Effector memory CD8-positive, alpha-beta T cell (primary cell): ENCODE results near the gene WDR3.

Experiments used
- ATAC-seq: fragments of 150-1000 bp; cut with Tn5 transposase; replicated peaks from 2 replicates; pipeline ENCODE4 v1.10.0; 2021; ENCODE audit warnings: mild to moderate bottlenecking, moderate library complexity
- DNase-seq, 3 experiments: peaks; one replicate each; pipeline ENCODE4 v3.0.0; 2021
- H3K27ac Mint-ChIP-seq, 2 donors: one replicate each; pipeline ENCODE4 v1.8.0; 2022; ENCODE audit warnings: mild to moderate bottlenecking in 2 of 2, mixed read lengths in 2 of 2, moderate library complexity in 2 of 2
- H3K27me3 Mint-ChIP-seq, 2 donors: one replicate each; pipeline ENCODE4 v1.8.0; 2022; ENCODE audit warnings: mixed read lengths in 2 of 2
- H3K36me3 Mint-ChIP-seq: one replicate; pipeline ENCODE4 v1.8.0; 2022; ENCODE audit warnings: mild to moderate bottlenecking, moderate library complexity, mixed read lengths; ENCODE audit not compliant: insufficient read depth
- H3K4me1 Mint-ChIP-seq, 2 donors: one replicate each; pipeline ENCODE4 v1.8.0; 2022; ENCODE audit warnings: low read depth in 2 of 2, mixed read lengths in 2 of 2
- H3K4me3 Mint-ChIP-seq, 2 donors: one replicate each; pipeline ENCODE4 v1.8.0; 2022; ENCODE audit warnings: mild to moderate bottlenecking in 2 of 2, mixed read lengths in 2 of 2, moderate library complexity in 2 of 2
- H3K9me3 Mint-ChIP-seq, 2 donors: one replicate each; pipeline ENCODE4 v1.8.0; 2022; ENCODE audit warnings: mixed read lengths in 2 of 2
- total RNA-seq, 9 experiments: gene quantifications; one replicate each; lab custom pipeline; 2026; lab: John Stamatoyannopoulos, UW

Gene WDR3
- total RNA-seq: 24.9 to 225 (median 69.6) reads per million in 9 experiments

- peak within 1 kb of the TSS; percentile 95 to 98 for H3K27ac Mint-ChIP-seq
Observed at GRCh38 chr1:117929343-117930172, at the start of gene WDR3, which contains the start of gene GDAP2. Gene WDR3 (plus strand): TSS chr1:117929739. CDS start chr1:117933320, 3,581 bp downstream. Gene GDAP2 (minus strand): TSS chr1:117929621. CDS start chr1:117920357, 9,264 bp downstream.

GRCh38 chr1:117883616-117884015 is 45.9 kb upstream of the WDR3 start:
- H3K4me3 Mint-ChIP-seq: no peak overlapping the region
- ATAC-seq (no peak), DNase-seq (no peak)
- no peaks in the 10 kb centered on the region for H3K27me3 Mint-ChIP-seq
- H3K4me1 Mint-ChIP-seq: no peaks in the 10 kb centered on the region
- H3K9me3 Mint-ChIP-seq: no peaks in the 10 kb centered on the region
- peaks cover 11% of the 10 kb centered on the region for H3K36me3 Mint-ChIP-seq
- no peak overlapping the region for H3K27ac Mint-ChIP-seq

More at GRCh38 chr1:117929343-117930172, at the start of gene WDR3, which contains the start of gene GDAP2:
- Mint-ChIP-seq H3K27me3 (no peaks in the 10 kb centered on the region), H3K4me3 (peak within 1 kb of the TSS; percentile 91), H3K36me3 (peaks cover 29% of the 10 kb centered on the region), H3K4me1 (peaks cover 29 to 55% of the 10 kb centered on the region in 2 donors), H3K9me3 (no peaks in the 10 kb centered on the region)
- DNase-seq (peak; percentile 94 to 97 (median 95)), ATAC-seq (peak; percentile 88)

- Mint-ChIP-seq H3K4me1 (no peaks in the 10 kb centered on the region), H3K4me3 (no peak overlapping the region), H3K27me3 (no peaks in the 10 kb centered on the region), H3K27ac (no peak overlapping the region), H3K9me3 (no peaks in the 10 kb centered on the region), H3K36me3 (peaks cover 3% of the 10 kb centered on the region)
- DNase-seq: no peak
- ATAC-seq: no peak
Observed at GRCh38 chr1:117886101-117886795, 43.3 kb upstream of the WDR3 start.

GRCh38 chr1:117890452-117890851 is 39.1 kb upstream of the WDR3 start:
- DNase-seq: no peak
- Mint-ChIP-seq H3K27me3 (no peaks in the 10 kb centered on the region), H3K36me3 (peaks cover 4% of the 10 kb centered on the region), H3K27ac (no peak overlapping the region), H3K4me1 (peaks cover 0 to under 1% of the 10 kb centered on the region in 2 donors), H3K9me3 (no peaks in the 10 kb centered on the region), H3K4me3 (no peak overlapping the region)
- no peak for ATAC-seq

- no peak for DNase-seq
- Mint-ChIP-seq H3K9me3 (no peaks in the 10 kb centered on the region), H3K27me3 (no peaks in the 10 kb centered on the region), H3K4me1 (peaks cover 0 to 4% of the 10 kb centered on the region in 2 donors), H3K36me3 (peaks cover 15% of the 10 kb centered on the region), H3K27ac (no peak overlapping the region), H3K4me3 (no peak overlapping the region)
- no peak for ATAC-seq
Observed at GRCh38 chr1:117892512-117892911, 37.0 kb upstream of the WDR3 start.

GRCh38 chr1:117894078-117894477 is 35.5 kb upstream of the WDR3 start:
- DNase-seq (no peak), ATAC-seq (no peak)
- Mint-ChIP-seq H3K27me3 (no peaks in the 10 kb centered on the region), H3K27ac (no peak overlapping the region), H3K4me3 (no peak overlapping the region), H3K9me3 (no peaks in the 10 kb centered on the region), H3K36me3 (peaks cover 28% of the 10 kb centered on the region), H3K4me1 (peaks cover 0 to 4% of the 10 kb centered on the region in 2 donors)

- peak; percentile 47 to 61 (median 56) for DNase-seq
- H3K27ac Mint-ChIP-seq: peak overlapping the region in 1 of 2 donors; percentile 22
- H3K4me1 Mint-ChIP-seq: peaks cover 0 to 4% of the 10 kb centered on the region in 2 donors
- no peak overlapping the region for H3K4me3 Mint-ChIP-seq
- peaks cover 40% of the 10 kb centered on the region for H3K36me3 Mint-ChIP-seq
- peak; percentile 53 for ATAC-seq
- H3K9me3 Mint-ChIP-seq: no peaks in the 10 kb centered on the region
- no peaks in the 10 kb centered on the region for H3K27me3 Mint-ChIP-seq
Observed at GRCh38 chr1:117895482-117896114, 33.9 kb upstream of the WDR3 start.

- H3K27ac Mint-ChIP-seq: no peak overlapping the region
- DNase-seq (no peak), ATAC-seq (no peak)
- no peak overlapping the region for H3K4me3 Mint-ChIP-seq
- H3K36me3 Mint-ChIP-seq: peaks cover 38% of the 10 kb centered on the region
- H3K9me3 Mint-ChIP-seq: no peaks in the 10 kb centered on the region
- no peaks in the 10 kb centered on the region for H3K27me3 Mint-ChIP-seq
- H3K4me1 Mint-ChIP-seq: peaks cover 0 to 4% of the 10 kb centered on the region in 2 donors
Observed at GRCh38 chr1:117897551-117897950, 32.0 kb upstream of the WDR3 start.

GRCh38 chr1:117899801-117900200 is 29.7 kb upstream of the WDR3 start:
- peaks cover 59% of the 10 kb centered on the region for H3K36me3 Mint-ChIP-seq
- no peaks in the 10 kb centered on the region for H3K27me3 Mint-ChIP-seq
- peaks cover 0 to 4% of the 10 kb centered on the region in 2 donors for H3K4me1 Mint-ChIP-seq
- no peaks in the 10 kb centered on the region for H3K9me3 Mint-ChIP-seq
- H3K4me3 Mint-ChIP-seq: no peak overlapping the region
- H3K27ac Mint-ChIP-seq: peak overlapping the region; percentile 23 to 61
- ATAC-seq: no peak
- DNase-seq: no peak

- peak overlapping the region in 1 of 2 donors; percentile 5 for H3K27ac Mint-ChIP-seq
- H3K4me1 Mint-ChIP-seq: no peaks in the 10 kb centered on the region
- no peak overlapping the region for H3K4me3 Mint-ChIP-seq
- peaks cover 55% of the 10 kb centered on the region for H3K36me3 Mint-ChIP-seq
- DNase-seq (no peak), ATAC-seq (no peak)
- H3K27me3 Mint-ChIP-seq: no peaks in the 10 kb centered on the region
- H3K9me3 Mint-ChIP-seq: no peaks in the 10 kb centered on the region
Observed at GRCh38 chr1:117902944-117903343, 26.6 kb upstream of the WDR3 start.

- peaks cover 42% of the 10 kb centered on the region for H3K36me3 Mint-ChIP-seq
Observed at GRCh38 chr1:117904485-117904884, 25.1 kb upstream of the WDR3 start.

GRCh38 chr1:117905019-117905418 is 24.5 kb upstream of the WDR3 start:
- H3K9me3 Mint-ChIP-seq: no peaks in the 10 kb centered on the region
- ATAC-seq (no peak), DNase-seq (no peak)
- H3K36me3 Mint-ChIP-seq: peaks cover 41% of the 10 kb centered on the region
- no peaks in the 10 kb centered on the region for H3K4me1 Mint-ChIP-seq
- H3K27me3 Mint-ChIP-seq: no peaks in the 10 kb centered on the region
- H3K27ac Mint-ChIP-seq: no peak overlapping the region
- H3K4me3 Mint-ChIP-seq: no peak overlapping the region

More at GRCh38 chr1:117904485-117904884, 25.1 kb upstream of the WDR3 start:
- no peaks in the 10 kb centered on the region for H3K9me3 Mint-ChIP-seq
- DNase-seq (no peak), ATAC-seq (no peak)
- H3K27me3 Mint-ChIP-seq: no peaks in the 10 kb centered on the region
- H3K4me3 Mint-ChIP-seq: no peak overlapping the region
- no peak overlapping the region for H3K27ac Mint-ChIP-seq
- no peaks in the 10 kb centered on the region for H3K4me1 Mint-ChIP-seq

- Mint-ChIP-seq H3K36me3 (peaks cover 39% of the 10 kb centered on the region), H3K4me3 (no peak overlapping the region), H3K27ac (no peak overlapping the region), H3K27me3 (no peaks in the 10 kb centered on the region), H3K9me3 (no peaks in the 10 kb centered on the region), H3K4me1 (peaks cover 3 to 11% of the 10 kb centered on the region in 2 donors)
- DNase-seq (no peak), ATAC-seq (no peak)
Observed at GRCh38 chr1:117911051-117911450, 18.5 kb upstream of the WDR3 start.
